Measurements from ENCODE around the gene ATP8B1. TPM values are rescaled to one million over a fixed set of nuclear protein-coding genes. Genes with fewer than 3 reads are reported as not detected.

The ATP8B1 gene
- total and polyA plus RNA-seq, 2 experiments from 2014 or later = 7.9 to 38.4 TPM

- WGBS (ENCODE audit: low lambda C conversion rate, missing lambda C conversion rate) = 82% methylated on average over 2 of the region's 2 CpGs
- H2AFZ ChIP-seq = no peak overlapping the region
- no peak for TF ChIP-seq EZH2phosphoT487 (IDR thresholded peaks at IDR 0.05; ENCODE audit: low read depth, severe bottlenecking, unreplicated experiment)
- no peak for TF ChIP-seq EZH2 (IDR thresholded peaks at IDR 0.05; ENCODE audit: borderline replicate concordance)
- TF ChIP-seq CTCF (IDR thresholded peaks at IDR 0.05; ENCODE audit: poor library complexity) = no peak
- H3K9me2 ChIP-seq (replicated peaks; ENCODE audit: insufficient read depth) = no peaks in the 10 kb centered on the region
- H4K20me1 ChIP-seq (ENCODE audit: insufficient read depth, poor library complexity, severe bottlenecking) = no peaks in the 10 kb centered on the region
- no peak overlapping the region for H3K4me2 ChIP-seq
- H3K4me1 ChIP-seq (ENCODE audit: insufficient read depth) = peaks cover 10% of the 10 kb centered on the region
- H3K36me3 ChIP-seq (replicated peaks; ENCODE audit: insufficient read depth, low read depth) = no peaks in the 10 kb centered on the region
- no peaks in the 10 kb centered on the region for H3K79me2 ChIP-seq
- no peaks in the 10 kb centered on the region for H3K27me3 ChIP-seq
- no peak overlapping the region for H3K4me3 ChIP-seq
- H3K27ac ChIP-seq = no peak overlapping the region
- no peak for DNase-seq (ENCODE audit: low spot score)
- no peaks in the 10 kb centered on the region for H3K9me3 ChIP-seq (ENCODE audit: low read depth)
Observed at GRCh38 chr18:57841568-57841967, 38.5 kb upstream of the ATP8B1 start.

- no peak for TF ChIP-seq EZH2phosphoT487 (IDR thresholded peaks at IDR 0.05; ENCODE audit: low read depth, severe bottlenecking, unreplicated experiment)
- TF ChIP-seq EZH2 (IDR thresholded peaks at IDR 0.05; ENCODE audit: borderline replicate concordance) = no peak
- no peak for TF ChIP-seq CTCF (IDR thresholded peaks at IDR 0.05; ENCODE audit: poor library complexity)
- Histone ChIP-seq H3K9me3 (ENCODE audit: low read depth) (no peaks in the 10 kb centered on the region), H3K36me3 (replicated peaks; ENCODE audit: insufficient read depth, low read depth) (no peaks in the 10 kb centered on the region), H3K9me2 (replicated peaks; ENCODE audit: insufficient read depth) (no peaks in the 10 kb centered on the region), H4K20me1 (ENCODE audit: insufficient read depth, poor library complexity, severe bottlenecking) (no peaks in the 10 kb centered on the region), H3K4me1 (ENCODE audit: insufficient read depth) (no peaks in the 10 kb centered on the region), H2AFZ (no peak overlapping the region), H3K4me2 (no peak overlapping the region), H3K79me2 (no peaks in the 10 kb centered on the region), H3K4me3 (no peak overlapping the region), H3K27me3 (no peaks in the 10 kb centered on the region), H3K27ac (no peak overlapping the region)
- 82% methylated on average over 6 of the region's 6 CpGs for WGBS (ENCODE audit: low lambda C conversion rate, missing lambda C conversion rate)
- no peak for DNase-seq (ENCODE audit: low spot score)
Observed at GRCh38 chr18:57839942-57840381, 36.8 kb upstream of the ATP8B1 start.

GRCh38 chr18:57837917-57838548, 34.9 kb upstream of the ATP8B1 start:
- no peaks in the 10 kb centered on the region for H4K20me1 ChIP-seq (ENCODE audit: insufficient read depth, poor library complexity, severe bottlenecking)
- H3K79me2 ChIP-seq = no peaks in the 10 kb centered on the region
- peaks cover 3% of the 10 kb centered on the region for H3K4me1 ChIP-seq (ENCODE audit: insufficient read depth)
- no peak overlapping the region for H2AFZ ChIP-seq
- no peaks in the 10 kb centered on the region for H3K36me3 ChIP-seq (replicated peaks; ENCODE audit: insufficient read depth, low read depth)
- H3K9me3 ChIP-seq (ENCODE audit: low read depth) = no peaks in the 10 kb centered on the region
- no peak for TF ChIP-seq EZH2phosphoT487 (IDR thresholded peaks at IDR 0.05; ENCODE audit: low read depth, severe bottlenecking, unreplicated experiment)
- no peak for TF ChIP-seq EZH2 (IDR thresholded peaks at IDR 0.05; ENCODE audit: borderline replicate concordance)
- no peak for TF ChIP-seq CTCF (IDR thresholded peaks at IDR 0.05; ENCODE audit: poor library complexity)
- no peaks in the 10 kb centered on the region for H3K9me2 ChIP-seq (replicated peaks; ENCODE audit: insufficient read depth)
- no peak overlapping the region for H3K4me2 ChIP-seq
- H3K27me3 ChIP-seq = no peaks in the 10 kb centered on the region
- no peak overlapping the region for H3K27ac ChIP-seq
- 87% methylated on average over 12 of the region's 12 CpGs for WGBS (ENCODE audit: low lambda C conversion rate, missing lambda C conversion rate)
- no peak for DNase-seq (ENCODE audit: low spot score)
- H3K4me3 ChIP-seq = no peak overlapping the region

Data from hepatocyte (in vitro differentiated cells).